ENCODE measurements around the gene SEMA6A. TPM values are rescaled to one million over a fixed set of nuclear protein-coding genes. Genes with fewer than 3 reads are reported as not detected.

SEMA6A gene
- total and polyA plus RNA-seq, 2 of the 13 experiments (the other 11 are each of a cell fraction or from before 2014, with no cell fraction given), result 5.1 to 6.5 TPM

GRCh38 chr5:116531635-116532034 lies 43.0 kb downstream of the SEMA6A start:
- POLR2A ChIA-PET, result no interaction called here
- no TSS peak for BruUV-seq (replicated peaks)
- FAIRE-seq (no peak), DNase-seq (ENCODE audit: low spot score) (peak; percentile 12), ATAC-seq (no peak)
- Histone ChIP-seq H3K9me3 (ENCODE audit: low read length) (no peaks in the 10 kb centered on the region), H3K36me3 (replicated peaks in 1 of 2; ENCODE audit: control insufficient read depth in 1 of 2, insufficient read depth in 2 of 2, low read length in 2 of 2) (no peaks in the 10 kb centered on the region), H3K9ac (ENCODE audit: insufficient read depth, low read depth, low read length) (no peak overlapping the region), H3K27me3 (ENCODE audit: control insufficient read depth in 1 of 2, insufficient read depth in 2 of 2, low read length in 2 of 2) (no peaks in the 10 kb centered on the region), H3K79me2 (ENCODE audit: insufficient read depth, low read length) (peaks cover 38% of the 10 kb centered on the region), H4K20me1 (ENCODE audit: insufficient read depth, low read length) (peaks cover 5% of the 10 kb centered on the region), H2AFZ (ENCODE audit: low read length) (no peak overlapping the region), H3K4me3 (replicated peaks in 1 of 3; ENCODE audit: insufficient read depth in 1 of 3, low read depth in 2 of 3, low read length in 3 of 3) (no peak overlapping the region), H3K27ac (ENCODE audit: extremely low read length, insufficient read depth, low read length) (no peak overlapping the region), H3K4me2 (ENCODE audit: low read depth, low read length) (no peak overlapping the region), H3K4me1 (ENCODE audit: insufficient read depth, low read length) (peaks cover 100% of the 10 kb centered on the region)
- TF ChIP-seq RARA (CRISPR knock-in tag; IDR thresholded peaks at IDR 0.05) (peak; percentile 43), WIZ (CRISPR knock-in tag; IDR thresholded peaks at IDR 0.05) (no peak), HMG20B (CRISPR knock-in tag; conservative IDR thresholded peaks at IDR 0.05) (no peak), HHEX (CRISPR knock-in tag; IDR thresholded peaks at IDR 0.05) (no peak), CHCHD3 (CRISPR knock-in tag; IDR thresholded peaks at IDR 0.05) (no peak), ZNF768 (CRISPR knock-in tag; IDR thresholded peaks at IDR 0.05) (no peak), NR2F6 (IDR thresholded peaks at IDR 0.05) (no peak), NR2F6 (CRISPR knock-in tag; IDR thresholded peaks at IDR 0.05) (0 out of 2 replicates have a peak, but pooled peaks have one; percentile 47), RXRA (CRISPR knock-in tag; IDR thresholded peaks at IDR 0.05) (peak; percentile 52; the same call in 1 of the 2 replicates), FOSL2 (CRISPR knock-in tag; IDR thresholded peaks at IDR 0.05) (peak; percentile 81), CEBPG (CRISPR knock-in tag; IDR thresholded peaks at IDR 0.05) (no peak), RXRB (CRISPR knock-in tag; IDR thresholded peaks at IDR 0.05; ENCODE audit: borderline replicate concordance) (0 out of 2 replicates have a peak, but pooled peaks have one; percentile 26), TFE3 (CRISPR knock-in tag; IDR thresholded peaks at IDR 0.05) (peak; percentile 62), THRA (CRISPR knock-in tag; IDR thresholded peaks at IDR 0.05; ENCODE audit: borderline replicate concordance) (peak; percentile 58; the same call in 1 of the 2 replicates), GFI1 (CRISPR knock-in tag; IDR thresholded peaks at IDR 0.05; ENCODE audit: borderline replicate concordance) (no peak)
- in situ Hi-C loops (cut with HindIII; ENCODE audit: extremely low pct_ligation_motif_present, low pct_unique_long_range_greater_than_20kb) (no loop called here), intact Hi-C loops (cut with micrococcal nuclease; ENCODE audit: unreplicated experiment) (no loop called here)
- CTCF ChIA-PET (ENCODE audit: low intra/inter-chr PET ratio, low total read pairs), result no interaction called here
- WGBS (ENCODE audit: low lambda C conversion rate), result 28% methylated on average over 1 of the region's 1 CpG

Data from HepG2 (cell line).